ENCODE data around the gene RPTOR.
"Not testable (repeated sequence)": the region's sequence is repeated elsewhere in the genome, so short reads cannot be mapped to it uniquely, and the experiment has no call there.

The RPTOR gene

DNA sequence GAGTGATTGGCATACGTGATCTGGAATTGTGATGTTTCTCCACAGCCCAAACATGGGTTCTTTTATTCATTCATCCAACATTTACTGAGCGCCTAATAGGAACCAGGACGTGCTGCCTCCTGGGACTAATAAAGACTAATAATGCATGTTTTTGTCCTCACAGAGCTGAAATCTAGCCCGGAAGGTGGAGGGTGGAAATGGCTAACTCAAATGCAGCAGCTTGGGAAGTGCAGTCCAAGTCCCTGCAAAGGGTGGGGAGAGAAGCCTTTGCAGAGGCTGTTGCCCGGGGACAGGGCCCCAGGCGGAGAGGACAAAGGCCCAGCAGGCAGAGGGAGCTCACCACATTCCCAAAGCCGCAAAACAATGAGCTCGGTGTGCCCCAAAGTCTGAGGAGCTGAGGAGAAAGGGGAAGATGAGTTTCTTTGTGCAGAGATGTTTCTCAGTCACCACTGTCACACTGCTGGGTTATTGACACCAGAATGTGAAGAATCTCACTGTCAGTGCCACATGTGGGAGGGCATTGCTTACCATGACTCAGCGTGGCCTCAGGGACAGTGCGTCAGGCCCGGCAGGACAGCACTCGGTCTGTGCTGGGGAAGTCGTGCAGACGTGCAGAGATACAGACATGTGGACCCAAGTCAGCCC, 328.8 kb downstream of the RPTOR start:
- DNase-seq: no peak

DNA sequence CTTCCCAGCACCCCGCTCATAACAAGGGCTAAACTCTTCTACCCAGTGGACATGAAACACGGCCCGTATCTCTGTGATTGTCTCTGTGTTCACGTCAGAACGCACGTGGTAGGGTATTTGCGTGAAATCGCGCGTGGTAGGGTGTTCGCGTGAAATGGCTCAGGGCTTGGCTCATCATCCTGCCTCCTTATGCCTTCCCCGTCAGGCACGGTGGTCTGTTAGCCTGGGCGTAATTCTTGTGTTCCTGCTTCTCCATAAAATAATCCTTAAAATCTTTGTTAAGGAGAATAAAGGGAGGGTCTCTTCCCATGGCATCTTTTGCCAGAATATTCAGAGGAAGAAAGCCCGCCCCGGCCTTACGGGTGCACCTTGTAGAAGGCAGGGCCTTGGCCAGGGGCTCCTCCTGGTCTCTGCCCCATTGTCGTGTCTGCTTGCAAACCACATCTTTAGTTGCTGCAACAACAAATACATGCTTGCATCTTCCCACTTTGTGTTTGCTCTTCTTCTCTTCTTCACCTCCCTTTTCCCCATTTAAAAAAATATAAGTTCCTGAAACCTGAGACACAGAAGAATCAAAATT, 330.3 kb downstream of the RPTOR start:
- no peak for DNase-seq

DNA sequence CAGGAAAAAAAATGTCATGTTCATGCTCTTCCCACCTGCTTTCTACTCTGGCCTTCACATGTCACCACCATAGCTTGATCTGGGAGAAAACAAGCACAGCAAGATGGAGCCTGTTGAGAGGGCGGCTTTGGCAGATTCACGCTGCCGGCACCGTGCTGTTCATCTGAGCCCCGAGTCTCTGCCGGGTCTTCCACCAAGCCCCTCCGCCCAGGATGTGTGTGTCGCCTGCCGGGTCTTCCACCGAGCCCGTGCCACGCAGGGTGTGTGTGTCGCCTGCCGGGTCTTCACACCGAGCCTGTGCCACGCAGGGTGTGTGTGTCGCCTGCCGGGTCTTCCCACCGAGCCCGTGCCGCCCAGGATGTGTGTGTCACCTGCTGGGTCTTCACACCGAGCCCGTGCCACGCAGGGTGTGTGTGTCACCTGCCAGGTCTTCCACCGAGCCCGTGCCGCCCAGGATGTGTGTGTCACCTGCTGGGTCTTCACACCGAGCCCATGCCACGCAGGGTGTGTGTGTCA, 330.9 kb downstream of the RPTOR start:
- DNase-seq: not testable (repeated sequence)

DNA sequence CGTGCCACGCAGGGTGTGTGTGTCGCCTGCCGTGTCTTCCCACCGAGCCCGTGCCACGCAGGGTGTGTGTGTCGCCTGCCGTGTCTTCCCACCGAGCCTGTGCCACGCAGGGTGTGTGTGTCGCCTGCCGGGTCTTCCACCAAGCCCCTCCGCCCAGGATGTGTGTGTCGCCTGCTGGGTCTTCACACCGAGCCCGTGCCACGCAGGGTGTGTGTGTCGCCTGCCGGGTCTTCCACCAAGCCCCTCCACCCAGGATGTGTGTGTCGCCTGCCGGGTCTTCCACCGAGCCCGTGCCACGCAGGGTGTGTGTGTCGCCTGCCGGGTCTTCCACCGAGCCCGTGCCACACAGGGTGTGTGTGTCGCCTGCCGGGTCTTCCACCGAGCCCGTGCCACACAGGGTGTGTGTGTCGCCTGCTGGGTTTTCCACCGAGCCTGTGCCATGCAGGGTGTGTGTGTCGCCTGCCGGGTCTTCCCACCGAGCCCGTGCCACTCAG, 331.9 kb downstream of the RPTOR start:
- not testable (repeated sequence) for DNase-seq

DNA sequence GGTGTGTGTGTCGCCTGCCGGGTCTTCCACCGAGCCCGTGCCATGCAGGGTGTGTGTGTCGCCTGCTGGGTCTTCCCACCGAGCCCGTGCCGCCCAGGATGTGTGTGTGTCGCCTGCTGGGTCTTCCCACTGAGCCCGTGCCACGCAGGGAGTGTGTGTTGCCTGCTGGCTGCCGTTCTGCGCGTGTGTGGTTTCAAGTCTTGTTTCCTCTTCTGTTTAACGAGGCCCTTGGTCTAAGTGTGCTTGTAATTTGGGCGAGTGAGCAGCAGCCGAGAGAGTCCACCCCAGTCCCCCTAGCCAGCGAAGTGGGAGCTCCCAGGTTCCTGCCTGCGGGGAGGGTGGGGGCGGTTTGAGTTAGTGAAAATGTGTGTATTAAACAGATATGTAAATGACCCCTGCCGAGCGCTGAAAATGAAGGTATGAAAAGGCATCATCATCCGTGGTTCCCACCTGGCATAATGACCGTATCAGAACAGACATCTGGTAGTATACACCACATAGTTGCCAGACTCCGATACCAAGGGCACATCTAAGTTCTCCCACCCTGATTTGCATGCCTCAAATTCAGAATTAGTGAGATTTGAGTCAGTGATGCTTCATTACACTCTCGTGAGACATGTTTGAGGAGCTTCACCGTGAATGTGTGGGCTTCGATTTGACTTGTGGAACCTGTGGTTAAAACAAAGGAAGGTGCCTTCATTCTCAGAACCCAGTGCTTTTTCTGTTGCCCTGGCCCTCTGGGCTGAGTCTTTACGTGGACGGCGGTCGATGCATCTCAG, 332.5 kb downstream of the RPTOR start:
- no peak for DNase-seq

DNA sequence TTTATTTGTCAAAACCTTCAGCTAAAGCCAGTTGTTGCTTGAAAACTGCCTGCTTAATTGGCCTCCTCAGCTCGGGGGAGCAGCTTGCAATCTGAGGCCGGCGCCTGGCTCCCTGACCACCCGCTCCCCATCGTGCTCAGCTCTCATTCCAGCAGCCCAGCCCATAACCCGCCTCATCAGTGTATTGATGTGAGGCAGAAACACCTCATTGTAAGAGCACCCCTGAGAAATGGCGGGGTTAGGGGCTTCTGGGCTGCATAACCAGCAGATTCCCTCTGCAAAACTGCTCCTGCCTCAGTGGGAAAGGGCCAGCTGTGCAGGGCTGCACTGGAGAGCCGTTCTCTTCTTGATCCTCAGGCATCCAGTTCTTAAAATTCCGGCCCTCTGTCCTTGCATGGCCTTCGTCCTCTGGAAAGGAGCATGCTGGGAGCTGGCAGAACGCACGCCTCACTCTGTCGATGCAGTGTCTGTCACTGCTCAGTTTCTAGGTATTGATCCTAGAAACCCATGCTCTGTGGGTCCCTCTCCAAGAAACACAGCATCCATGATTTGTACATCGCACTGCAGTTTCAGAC, 333.2 kb downstream of the RPTOR start:
- no peak for DNase-seq

DNA sequence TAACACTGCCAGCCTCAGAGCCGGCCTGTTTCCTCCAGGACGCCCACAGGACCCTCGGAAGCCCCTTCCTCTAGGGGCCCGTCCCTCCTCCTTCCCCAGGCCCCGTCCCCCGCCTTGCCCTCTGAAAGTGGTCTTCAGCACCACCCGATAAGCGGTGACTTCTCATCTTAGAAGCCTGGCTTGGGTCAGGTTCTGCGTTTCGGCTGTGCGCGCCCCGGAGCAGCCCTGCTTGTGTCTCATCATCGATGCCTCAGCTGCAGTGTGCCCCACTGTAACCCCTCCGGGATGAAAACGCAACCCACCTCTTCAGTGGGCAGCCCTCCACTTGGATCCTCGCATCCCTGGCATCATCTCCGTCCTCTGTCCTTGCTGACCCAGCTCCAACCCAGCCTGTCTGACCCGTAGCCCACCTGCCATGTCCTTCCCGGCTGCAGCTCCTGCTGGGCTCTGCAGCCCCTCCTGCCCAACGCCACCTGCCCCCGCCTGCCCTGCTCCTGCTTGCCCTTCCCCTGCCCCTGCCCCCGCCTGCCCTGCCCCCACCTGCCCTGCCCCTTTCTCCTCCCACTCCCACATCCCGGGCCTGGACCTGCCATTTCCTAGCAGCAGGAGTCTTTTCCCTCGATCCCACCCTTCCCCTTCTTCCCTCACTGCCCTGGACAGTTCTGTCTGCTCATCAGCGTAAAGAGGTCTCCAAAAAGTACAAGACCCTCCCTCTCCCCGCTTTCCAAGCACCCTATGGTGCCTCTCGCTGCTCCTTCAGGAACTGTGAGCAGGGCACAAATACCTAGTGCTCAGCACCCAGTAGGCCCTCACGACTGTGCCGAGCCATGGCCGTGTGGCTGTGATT, 334.5 kb downstream of the RPTOR start:
- no peak for DNase-seq

DNA sequence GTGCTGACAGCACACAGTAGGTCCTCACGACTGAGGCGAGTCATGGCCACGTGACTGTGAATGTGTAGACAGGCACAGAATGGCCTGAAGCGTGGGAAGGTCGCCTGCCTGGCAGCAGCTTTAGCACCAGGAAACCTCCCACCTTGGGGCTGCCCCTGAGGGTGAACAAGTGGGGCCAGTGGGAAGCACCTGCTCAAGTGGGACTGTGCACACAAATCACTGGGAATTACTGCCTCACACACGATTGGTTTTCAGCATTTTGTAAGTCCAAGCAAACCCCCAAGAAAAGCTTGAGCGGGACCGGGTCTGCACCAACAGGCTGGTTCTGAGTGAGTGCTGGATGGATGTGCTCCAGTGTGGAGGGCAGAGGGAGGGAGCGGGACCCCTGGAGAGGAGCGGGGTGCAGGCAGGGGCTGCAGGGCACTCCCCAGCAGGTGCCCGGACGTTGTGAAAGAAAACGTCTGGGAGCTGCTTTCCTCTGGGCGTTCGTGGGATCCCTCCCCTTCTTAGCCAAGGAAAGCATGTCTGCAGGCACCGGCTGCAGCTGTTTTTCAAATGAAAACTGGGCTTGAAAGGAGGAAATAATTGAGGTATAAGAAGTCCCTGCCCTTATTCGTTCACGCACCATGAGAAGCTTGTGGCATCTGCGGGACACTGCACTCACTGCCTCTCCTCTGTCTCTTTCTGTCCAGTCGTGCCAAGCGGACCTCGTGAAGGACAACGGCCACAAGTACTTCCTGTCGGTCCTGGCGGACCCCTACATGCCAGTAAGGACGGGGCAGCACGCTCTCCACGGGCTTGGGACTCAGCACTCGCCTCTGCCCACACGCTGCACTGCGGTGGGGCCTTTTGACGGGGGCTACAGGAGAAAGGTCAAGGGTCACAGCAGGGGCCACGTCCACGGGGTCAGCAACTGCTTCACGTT, 335.3 kb downstream of the RPTOR start:
- no peak for DNase-seq

DNA sequence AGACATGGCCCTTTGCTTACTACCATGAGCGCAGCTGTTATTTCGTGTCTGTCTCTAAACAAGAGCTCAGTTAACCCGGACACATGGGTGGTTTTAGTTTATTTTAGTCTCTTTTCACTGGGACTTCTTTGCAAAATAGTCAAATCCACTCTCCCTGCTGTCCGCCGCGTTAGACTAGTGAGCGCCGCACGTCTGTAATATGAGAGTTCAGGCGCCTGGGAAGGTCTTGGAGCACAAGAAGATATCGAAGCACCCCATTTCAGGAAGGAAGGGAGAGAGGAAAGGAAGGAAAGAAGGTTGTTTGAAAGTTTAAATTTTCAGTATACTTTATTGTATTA, 336.0 kb downstream of the RPTOR start:
- no peak for DNase-seq

DNA sequence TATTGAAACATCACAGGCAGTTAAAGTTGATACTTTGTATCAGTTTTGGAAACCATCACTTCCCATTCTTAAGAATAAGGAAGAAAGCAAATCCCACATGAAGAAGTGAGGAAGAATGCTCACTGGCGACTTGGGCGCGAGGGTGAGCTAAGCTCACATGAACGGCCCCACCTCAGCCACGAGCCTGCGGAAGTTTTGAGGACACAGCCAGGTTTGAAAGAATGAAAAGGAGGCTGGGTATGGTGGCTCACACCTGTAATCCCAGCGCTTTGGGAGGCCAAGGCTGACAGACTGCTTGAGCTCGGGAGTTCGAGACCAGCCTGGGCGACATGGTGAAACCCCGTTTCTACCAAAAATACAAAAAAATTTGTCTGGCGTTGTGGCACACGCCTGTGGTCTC, 336.7 kb downstream of the RPTOR start:
- no peak for DNase-seq

DNA sequence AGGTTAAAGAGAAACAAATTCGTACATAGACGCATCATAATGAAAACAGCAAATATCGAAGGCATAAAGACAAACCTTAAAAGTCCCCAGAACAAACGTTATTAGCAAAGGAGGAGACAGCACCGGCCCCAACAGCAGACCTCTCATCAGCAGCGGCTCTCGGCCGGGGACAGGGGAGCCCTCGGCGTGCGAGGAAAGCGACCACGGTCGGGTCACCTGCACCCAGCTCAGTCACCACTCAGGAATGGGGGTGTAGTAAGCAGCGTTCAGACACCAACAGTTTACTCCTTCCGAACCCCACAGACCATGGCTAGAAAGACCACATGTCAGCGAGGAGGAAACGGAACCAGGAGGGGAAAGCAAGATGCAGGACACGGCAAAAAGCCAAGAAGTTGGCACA, 337.7 kb downstream of the RPTOR start:
- DNase-seq: no peak

DNA sequence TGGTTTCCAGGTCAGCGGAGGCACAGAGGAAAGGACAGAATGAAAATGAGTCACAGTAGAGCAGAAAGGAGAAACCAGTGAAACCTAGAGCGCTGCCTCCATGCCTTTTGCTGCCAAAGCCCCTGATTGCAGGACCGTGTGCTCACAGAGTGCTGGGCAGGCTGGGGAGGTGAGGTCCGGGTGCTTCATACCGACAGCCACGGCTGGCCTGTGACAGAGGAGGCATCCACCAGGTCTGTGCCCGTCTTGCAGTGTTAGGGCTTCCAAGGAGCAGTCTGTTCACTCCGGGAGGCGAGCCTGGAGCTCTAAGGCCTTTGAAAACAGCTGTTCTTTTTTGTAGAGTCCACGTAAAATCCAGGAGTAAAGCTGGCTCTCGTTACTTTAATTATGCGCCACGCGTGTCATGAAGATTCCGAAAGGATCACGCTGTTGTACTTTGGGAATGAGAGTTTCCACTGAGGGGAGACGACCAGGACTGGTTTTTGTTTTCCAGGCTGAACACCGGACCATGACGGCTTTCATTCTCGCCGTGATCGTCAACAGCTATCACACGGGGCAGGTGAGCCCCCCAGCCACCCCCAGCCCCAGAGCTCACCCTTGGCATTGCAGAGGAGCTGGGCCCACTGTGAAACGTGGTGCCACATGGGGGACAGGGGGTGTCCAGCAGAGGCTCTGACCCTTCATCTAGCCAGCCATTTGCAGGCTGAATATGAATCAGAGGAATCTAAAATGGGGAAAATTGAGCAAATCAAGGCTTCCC, 338.5 kb downstream of the RPTOR start:
- no peak for DNase-seq

DNA sequence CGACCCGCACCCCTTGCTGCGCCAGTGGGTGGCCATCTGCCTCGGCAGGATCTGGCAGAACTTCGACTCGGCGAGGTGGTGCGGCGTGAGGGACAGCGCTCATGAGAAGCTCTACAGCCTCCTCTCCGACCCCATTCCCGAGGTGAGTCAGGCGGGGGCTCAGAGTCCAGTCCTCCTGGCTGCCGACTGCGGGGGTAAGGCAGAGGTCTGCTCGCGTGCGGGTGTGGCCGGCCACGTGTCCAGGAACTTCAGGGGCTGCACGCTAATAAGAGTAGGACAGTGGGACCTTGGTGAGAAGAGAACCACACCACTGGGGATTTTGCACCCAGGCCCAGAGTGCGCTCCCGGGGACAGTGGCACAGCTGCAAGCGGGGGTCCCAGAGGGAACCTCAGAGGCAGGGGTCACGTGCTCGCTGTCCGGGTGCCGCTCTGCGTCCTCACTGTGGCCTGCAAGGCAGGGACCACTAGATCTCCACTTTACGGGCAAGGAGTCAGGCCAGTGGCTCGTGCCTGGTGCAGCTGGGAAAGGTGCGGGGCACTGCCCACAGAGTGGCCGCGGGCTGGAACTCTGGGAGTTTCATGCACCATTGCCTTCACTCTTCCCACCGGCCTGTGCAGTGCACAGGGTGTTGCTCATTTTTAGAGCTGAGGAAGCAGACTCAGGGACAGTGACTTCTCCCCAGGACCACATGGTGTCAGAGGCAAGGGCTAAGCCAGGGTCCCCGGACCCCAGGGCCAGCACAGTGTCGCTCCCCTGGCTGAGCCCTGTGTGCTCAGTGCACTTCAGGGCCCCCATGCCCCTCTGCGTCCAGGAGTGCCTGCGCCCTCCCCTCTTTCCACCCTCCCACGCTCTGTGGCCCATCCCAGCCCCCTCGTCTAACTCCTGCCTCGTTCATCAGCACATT, 339.4 kb downstream of the RPTOR start:
- DNase-seq: no peak

DNA sequence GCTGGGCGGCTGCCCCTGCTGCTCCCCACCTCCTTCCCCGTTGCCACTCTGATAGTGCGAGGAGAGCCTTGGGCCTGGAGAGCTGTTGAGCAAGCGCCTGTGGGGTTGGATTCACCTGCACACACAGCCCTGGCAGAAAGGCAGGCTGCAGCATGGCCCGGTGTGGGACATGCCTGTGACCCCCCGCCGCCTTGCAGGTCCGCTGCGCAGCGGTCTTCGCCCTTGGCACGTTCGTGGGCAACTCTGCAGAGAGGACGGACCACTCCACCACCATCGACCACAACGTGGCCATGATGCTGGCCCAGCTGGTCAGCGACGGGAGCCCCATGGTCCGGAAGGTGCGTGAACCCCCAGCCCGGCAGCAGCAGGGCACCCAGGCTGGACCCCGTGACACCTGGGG, 340.2 kb downstream of the RPTOR start:
- no peak for DNase-seq

DNA sequence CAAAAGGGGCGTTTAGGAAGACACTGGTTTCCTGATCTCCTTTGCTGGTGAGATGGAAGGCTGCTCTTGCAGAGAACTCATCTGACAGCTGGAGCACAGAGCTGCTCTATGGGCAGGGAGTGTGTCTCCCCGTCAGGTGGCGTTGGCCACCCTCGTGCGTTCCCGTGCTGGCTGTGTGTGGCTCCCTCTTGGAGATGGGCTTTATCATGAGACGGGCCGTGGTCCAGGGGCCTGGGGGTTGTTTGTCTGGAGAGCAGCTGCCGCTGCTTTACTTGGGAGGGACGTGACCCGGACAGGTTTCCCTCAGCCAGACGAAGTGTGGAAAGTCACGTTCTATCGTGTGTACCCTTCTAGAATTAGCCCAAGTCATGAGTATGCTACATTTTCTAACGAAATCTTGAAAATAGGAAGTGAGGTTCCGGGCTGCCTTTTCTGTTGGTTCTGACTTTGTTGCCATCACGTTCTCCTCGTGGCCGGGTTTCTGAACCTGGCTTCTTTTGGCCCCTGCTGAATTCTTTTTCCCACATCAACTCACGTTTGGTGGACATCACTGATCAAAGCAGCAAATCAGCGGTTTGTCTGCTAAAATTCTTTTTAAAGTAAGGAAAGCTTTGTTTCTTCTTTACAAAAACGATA, 341.4 kb downstream of the RPTOR start:
- no peak for DNase-seq

DNA sequence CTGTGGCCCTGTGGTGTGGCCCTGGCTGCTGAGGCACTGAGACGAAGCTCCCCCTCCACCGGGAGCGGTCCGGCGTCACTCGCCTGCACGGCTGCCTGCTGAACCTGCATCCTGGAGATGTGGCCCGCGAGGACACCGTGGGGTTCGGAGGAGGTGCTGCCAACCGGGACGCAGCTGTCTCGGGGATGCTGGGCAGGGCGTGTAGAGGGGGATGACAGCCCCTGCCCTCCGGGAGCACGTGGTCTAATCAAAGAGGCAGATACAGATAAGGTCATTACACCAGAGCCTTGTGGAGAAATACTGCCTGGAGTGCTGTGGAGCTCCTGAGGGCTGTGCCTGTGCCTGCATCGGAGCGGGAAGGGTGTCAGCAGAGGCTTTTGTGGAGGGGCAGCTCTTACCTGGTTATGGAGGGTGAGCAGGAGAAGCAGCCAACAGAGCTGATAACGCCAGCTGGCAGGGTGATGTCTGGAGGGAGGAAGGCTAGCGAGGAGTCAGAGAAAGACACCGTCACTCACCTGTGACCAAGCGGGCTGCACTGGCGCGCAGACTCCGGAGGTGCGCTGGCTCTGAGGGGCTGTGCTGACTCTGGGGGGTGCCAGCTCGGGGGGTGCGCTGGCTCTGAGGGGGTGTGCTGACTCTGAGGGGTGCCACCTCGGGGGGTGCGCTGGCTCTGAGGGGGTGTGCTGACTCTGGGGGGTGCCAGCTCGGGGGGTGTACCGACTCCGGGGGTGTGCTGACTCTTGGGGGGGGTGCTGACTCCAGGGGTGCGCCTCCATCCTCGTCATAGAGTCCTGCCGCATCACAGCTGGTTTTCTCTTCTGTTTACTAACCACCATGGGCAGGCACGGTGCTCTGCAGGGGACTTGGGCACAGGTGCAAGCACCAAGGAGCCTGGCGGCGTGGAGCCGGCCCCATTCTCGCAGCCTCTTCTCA, 342.3 kb downstream of the RPTOR start:
- DNase-seq: no peak

DNA sequence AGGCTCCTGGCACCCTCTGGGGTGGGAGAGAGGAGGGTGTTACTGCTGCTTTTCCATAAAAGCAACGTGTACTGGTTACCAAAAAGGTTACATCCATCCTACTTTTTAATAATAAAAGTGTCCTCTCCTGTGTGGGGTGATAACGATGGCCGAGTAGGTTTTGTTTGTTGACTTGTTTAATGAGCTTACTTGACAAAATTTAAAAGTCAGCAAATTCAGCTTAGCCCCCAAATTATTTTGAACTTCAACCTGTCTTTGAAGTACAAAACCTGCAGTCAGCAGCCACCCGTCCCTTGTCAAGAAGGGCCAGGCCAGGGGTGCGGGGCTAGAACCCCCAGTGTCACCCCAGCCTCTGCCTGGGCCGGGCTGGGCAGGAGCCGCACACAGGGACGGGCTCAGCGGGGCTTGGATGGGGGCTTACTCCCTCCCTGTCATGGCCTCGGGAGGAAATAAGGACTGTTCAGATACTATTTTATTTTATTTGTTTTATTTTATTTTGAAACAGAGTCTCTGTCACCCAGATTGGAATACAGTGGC, 343.1 kb downstream of the RPTOR start:
- no peak for DNase-seq

All from NCI-H226 (cell line).